HCT116 (cell line): ENCODE results near the gene GYS2.

Experiments
- POLR2A ChIP-seq: IDR thresholded peaks from 2 replicates; pipeline ENCODE4 v1.7.0; 2011; ENCODE audit warnings: borderline replicate concordance; ENCODE audit not compliant: insufficient read depth, insufficient read length; ENCODE audit errors: extremely low read depth
- REST ChIP-seq: IDR thresholded peaks from 2 replicates; pipeline ENCODE4 v1.6.1; 2012; ENCODE audit warnings: low read depth

GRCh38 chr12:21606175-21606574, 1.5 kb upstream of the GYS2 start:
- TF ChIP-seq REST (no peak), POLR2A (no peak)
